HepG2 (cell line): ENCODE data around the gene TMIGD3. TPM values are rescaled to one million over a fixed set of nuclear protein-coding genes. Genes with fewer than 3 reads are reported as not detected.
A peak's percentile ranks its signal among the peaks of the same experiment; 100 is the strongest.

Experiments used
- AKAP8 ChIP-seq: sonication (generic); formaldehyde crosslinking; IDR thresholded peaks from 2 replicates; pipeline ENCODE4 v1.5.1; 2020; ENCODE audit warnings: mild to moderate bottlenecking, missing genetic modification reagents
- BRD4 ChIP-seq: sonication (generic); formaldehyde crosslinking; IDR thresholded peaks from 2 replicates; pipeline ENCODE4 v1.4.0; 2020; ENCODE audit warnings: missing genetic modification reagents
- CERS6 ChIP-seq: sonication (generic); formaldehyde crosslinking; IDR thresholded peaks from 2 replicates; pipeline ENCODE4 v1.5.0; 2020; ENCODE audit warnings: missing genetic modification reagents
- DMTF1 ChIP-seq: sonication (generic); formaldehyde crosslinking; IDR thresholded peaks from 2 replicates; pipeline ENCODE4 v1.4.0; 2020; ENCODE audit warnings: mild to moderate bottlenecking, missing genetic modification reagents
- FOXK2 ChIP-seq: fragments of 450-650 bp; IDR thresholded peaks from 2 replicates; pipeline ENCODE4 v1.6.1; 2016
- HMG20B ChIP-seq: conservative IDR thresholded peaks from 2 replicates; pipeline ENCODE4 v1.6.1; 2016; ENCODE audit warnings: missing genetic modification reagents, missing compliant biosample characterization
- JARID2 ChIP-seq: sonication (generic); formaldehyde crosslinking; IDR thresholded peaks from 2 replicates; pipeline ENCODE4 v1.8.1; 2023; ENCODE audit warnings: missing genetic modification reagents, inconsistent platforms; ENCODE audit not compliant: insufficient replicate concordance
- KDM2A ChIP-seq: sonication (generic); formaldehyde crosslinking; IDR thresholded peaks from 2 replicates; pipeline ENCODE4 v1.4.0; 2020; ENCODE audit warnings: low read depth, missing genetic modification reagents, borderline replicate concordance
- MAX ChIP-seq: IDR thresholded peaks from 2 replicates; pipeline ENCODE4 v1.6.1; 2012; ENCODE audit warnings: inconsistent platforms
- MXD1 ChIP-seq: sonication (generic); formaldehyde crosslinking; IDR thresholded peaks from 2 replicates; pipeline ENCODE4 v1.4.0; 2020; ENCODE audit warnings: mild to moderate bottlenecking, missing genetic modification reagents
- MXD4 ChIP-seq: IDR thresholded peaks from 2 replicates; pipeline ENCODE4 v1.6.1; 2016; ENCODE audit warnings: mild to moderate bottlenecking, missing biosample characterization, missing genetic modification reagents
- PHF5A ChIP-seq: IDR thresholded peaks from one replicate; pipeline ENCODE4 v1.6.1; 2018; ENCODE audit warnings: low read depth, missing genetic modification reagents; ENCODE audit not compliant: unreplicated experiment
- PITX1 ChIP-seq: sonication (generic); formaldehyde crosslinking; IDR thresholded peaks from 2 replicates; pipeline ENCODE4 v1.5.1; 2020; ENCODE audit warnings: mild to moderate bottlenecking, missing genetic modification reagents
- PRDM15 ChIP-seq: sonication (generic); formaldehyde crosslinking; IDR thresholded peaks from 2 replicates; pipeline ENCODE4 v1.4.0; 2020; ENCODE audit warnings: missing genetic modification reagents
- REPIN1 ChIP-seq: sonication (generic); formaldehyde crosslinking; IDR thresholded peaks from 2 replicates; pipeline ENCODE4 v1.8.0; 2022; ENCODE audit warnings: missing genetic modification reagents, low read depth, mild to moderate bottlenecking, borderline replicate concordance
- TEF ChIP-seq: sonication (generic); formaldehyde crosslinking; IDR thresholded peaks from 2 replicates; pipeline ENCODE4 v1.5.0; 2020; ENCODE audit warnings: missing genetic modification reagents
- ZFP1 ChIP-seq: IDR thresholded peaks from 2 replicates; pipeline ENCODE4 v1.6.1; 2016
- ZKSCAN1 ChIP-seq: fragments of 150-350 bp; IDR thresholded peaks from 2 replicates; pipeline ENCODE4 v1.6.1; 2014; ENCODE audit warnings: low read length
- ZNF460 ChIP-seq: sonication (generic); formaldehyde crosslinking; IDR thresholded peaks from 2 replicates; pipeline ENCODE4 v1.5.1; 2020; ENCODE audit warnings: missing genetic modification reagents, mild to moderate bottlenecking, borderline replicate concordance
- ZNF557 ChIP-seq: sonication (generic); formaldehyde crosslinking; IDR thresholded peaks from 2 replicates; pipeline ENCODE4 v1.4.0; 2020; ENCODE audit warnings: missing genetic modification reagents
- ZNF644 ChIP-seq: IDR thresholded peaks from 2 replicates; pipeline ENCODE4 v1.6.1; 2016; ENCODE audit warnings: low read depth
- ZNF749 ChIP-seq: sonication (generic); formaldehyde crosslinking; IDR thresholded peaks from 2 replicates; pipeline ENCODE4 v1.8.0; 2022; ENCODE audit warnings: mild to moderate bottlenecking, missing genetic modification reagents, moderate library complexity, borderline replicate concordance
- ZZZ3 ChIP-seq: sonication (generic); formaldehyde crosslinking; IDR thresholded peaks from 2 replicates; pipeline ENCODE4 v1.4.0; 2020; ENCODE audit warnings: missing genetic modification reagents, mild to moderate bottlenecking, borderline replicate concordance
- polyA plus RNA-seq, 8 experiments: library from polyadenylated mRNA; depleted of rRNA in 3 of 8; stranded (reverse) in 7 of 8; unstranded in 1 of 8; fragments of >200 nt; fragmentation: Illumina TruSeq in 4 of 8; extraction: Trizol in 4 of 8; gene quantifications; 2 replicates each; pipeline versions ENCODE4 v1.2.1 to v1.2.3, GENCODE V29; 2011 to 2016; ENCODE audit warnings: low read depth in 4 of 8, missing spikeins in 1 of 8, mixed read lengths in 1 of 8; ENCODE audit not compliant: insufficient read depth in 1 of 8
- total RNA-seq, 5 experiments: library from RNA; depleted of rRNA; stranded (reverse); fragments of >200 nt; fragmentation: Illumina TruSeq; extraction: Trizol; gene quantifications; 2 replicates each; pipeline ENCODE4 v1.2.3, GENCODE V29; 2016; ENCODE audit warnings: low read depth in 1 of 5

The TMIGD3 gene
- total and polyA plus RNA-seq, 2 of the 13 experiments (the other 11 are each of a cell fraction or from before 2014, with no cell fraction given): not detected

GRCh38 chr1:111448918-111449702 lies 54.3 kb downstream of the TMIGD3 start, which contains the start of the genes ATP5PB and WDR77 (continued):
- TF ChIP-seq PITX1 (CRISPR knock-in tag) (no peak; the same call in 1 of the 2 replicates), ZNF460 (no peak), TEF (CRISPR knock-in tag) (no peak), ZNF644 (CRISPR knock-in tag) (no peak), PRDM15 (no peak), PHF5A (CRISPR knock-in tag) (no peak), AKAP8 (CRISPR knock-in tag) (no peak), JARID2 (CRISPR knock-in tag) (no peak), DMTF1 (CRISPR knock-in tag) (no peak), ZNF749 (CRISPR knock-in tag) (no peak), CERS6 (CRISPR knock-in tag) (no peak), ZKSCAN1 (no peak), ZNF557 (CRISPR knock-in tag) (no peak), ZFP1 (CRISPR knock-in tag) (no peak; the same call in 1 of the 2 replicates), MAX (peak; percentile 93), FOXK2 (no peak), REPIN1 (CRISPR knock-in tag) (peak; percentile 56; the same call in 1 of the 2 replicates), ZZZ3 (CRISPR knock-in tag) (no peak), KDM2A (CRISPR knock-in tag) (peak; percentile 68; the same call in 1 of the 2 replicates), BRD4 (CRISPR knock-in tag) (no peak), HMG20B (CRISPR knock-in tag) (no peak), MXD4 (CRISPR knock-in tag) (peak; percentile 89), MXD1 (peak; percentile 74; the same call in 1 of the 2 replicates)
